ENCODE data around the gene CREBBP.

CREBBP gene

GRCh38 chr16:3701531-3701930, 179.0 kb downstream of the CREBBP start:
- DNase-seq (ENCODE audit: insufficient read length, low spot score): no peak
- FAIRE-seq: no peak
- no peak for TF ChIP-seq CTCF (IDR thresholded peaks at IDR 0.05; ENCODE audit: insufficient read depth, missing control alignments)

- TF ChIP-seq CTCF (IDR thresholded peaks at IDR 0.05; ENCODE audit: insufficient read depth, missing control alignments): no peak
- DNase-seq (ENCODE audit: insufficient read length, low spot score) (no peak), FAIRE-seq (no peak)
These were observed 181.6 kb downstream of the CREBBP start for GRCh38 chr16:3698941-3699340.

- DNase-seq (ENCODE audit: insufficient read length, low spot score) (no peak), FAIRE-seq (no peak)
- no peak for TF ChIP-seq CTCF (IDR thresholded peaks at IDR 0.05; ENCODE audit: insufficient read depth, missing control alignments)
These were observed 183.9 kb downstream of the CREBBP start for GRCh38 chr16:3696425-3697218.

DNA sequence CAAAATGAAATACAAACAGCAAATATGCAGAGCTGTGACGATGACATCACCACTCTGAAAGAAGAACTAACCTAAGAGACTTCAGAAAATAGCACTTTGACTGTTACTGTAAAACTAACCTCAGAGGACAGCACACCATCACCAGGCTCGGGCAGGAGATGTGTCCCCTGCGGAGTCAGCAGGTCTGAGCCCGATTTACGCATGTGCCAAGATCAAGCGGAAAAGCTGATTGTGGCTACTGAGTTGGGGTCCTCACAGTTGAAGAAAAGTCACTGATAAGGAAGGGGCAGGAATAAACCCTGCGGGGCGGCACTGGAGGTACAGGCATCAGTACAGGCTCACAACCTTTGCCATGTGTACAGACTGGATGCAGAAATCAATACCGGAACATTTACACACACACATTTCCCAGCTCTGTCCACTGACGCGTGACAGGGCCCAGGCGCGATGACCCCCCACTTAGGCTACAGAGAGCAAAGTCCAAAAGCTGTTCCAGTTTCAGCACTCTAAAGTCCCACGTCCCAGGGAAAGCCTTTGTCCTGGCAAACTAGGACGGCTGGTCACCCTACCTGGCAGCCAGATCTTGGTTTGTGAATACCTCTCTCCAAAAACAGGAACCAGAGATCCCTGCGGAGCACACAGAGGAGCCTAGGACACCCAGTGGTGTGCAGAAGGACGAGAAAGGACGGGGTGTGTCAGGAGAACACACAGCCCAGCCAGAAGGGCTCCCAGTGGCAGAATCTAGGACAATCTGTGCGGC, 184.7 kb downstream of the CREBBP start:
- FAIRE-seq: no peak
- DNase-seq (ENCODE audit: insufficient read length, low spot score): no peak
- TF ChIP-seq CTCF (IDR thresholded peaks at IDR 0.05; ENCODE audit: insufficient read depth, missing control alignments): no peak

DNA sequence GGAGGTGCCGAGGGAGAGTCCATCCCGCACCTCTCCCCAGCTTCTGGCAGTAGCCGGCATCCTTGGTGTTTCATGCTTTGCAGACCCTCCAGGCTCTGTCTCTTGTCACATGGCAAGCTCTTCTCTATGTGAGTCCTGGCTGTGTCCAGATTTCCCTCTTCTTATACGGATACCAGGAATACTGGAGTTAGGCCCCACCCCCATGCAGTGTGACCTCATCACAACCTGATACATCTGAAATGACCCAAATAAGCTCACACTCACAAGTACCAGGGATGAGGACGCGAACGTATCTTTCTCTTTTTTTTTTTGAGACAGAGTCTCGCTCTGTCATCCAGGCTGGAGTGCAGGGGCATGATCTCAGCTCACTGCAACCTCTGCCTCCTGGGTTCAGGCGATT, 186.5 kb downstream of the CREBBP start:
- TF ChIP-seq CTCF (IDR thresholded peaks at IDR 0.05; ENCODE audit: insufficient read depth, missing control alignments): no peak
- DNase-seq (ENCODE audit: insufficient read length, low spot score) (no peak), FAIRE-seq (no peak)

DNA sequence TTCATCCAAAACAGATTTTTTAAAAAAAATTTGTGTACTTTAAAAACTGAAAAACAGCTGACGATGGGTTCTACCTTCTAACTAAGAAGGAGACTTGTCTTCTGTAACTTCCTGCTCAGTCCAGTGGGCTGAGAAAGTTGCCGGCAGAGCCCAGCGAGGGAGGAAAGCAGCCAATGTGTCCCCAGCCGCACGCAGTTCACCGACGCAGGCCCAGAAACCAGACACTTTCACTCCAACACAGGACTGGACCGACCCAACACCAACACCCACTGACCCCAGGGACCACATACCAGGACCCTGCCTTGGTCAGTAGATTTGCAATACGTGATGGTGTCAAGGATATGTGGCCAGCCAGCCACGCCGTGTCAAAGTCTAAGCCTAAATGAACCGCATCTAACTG, 188.8 kb downstream of the CREBBP start:
- FAIRE-seq: no peak

More for the DNA sequence above, 188.8 kb downstream of the CREBBP start:
- no peak for TF ChIP-seq CTCF (IDR thresholded peaks at IDR 0.05; ENCODE audit: insufficient read depth, missing control alignments)
- DNase-seq (ENCODE audit: insufficient read length, low spot score): no peak
